A549 (cell line): ENCODE results near the gene TMEM214.

ENCODE experiments used
- CBX8 ChIP-seq: fragments of 200-600 bp; sonication (generic); IDR thresholded peaks from 2 replicates; pipeline ENCODE4 v1.6.1; 2016
- CHD2 ChIP-seq: fragments of 150-350 bp; IDR thresholded peaks from 2 replicates; pipeline ENCODE4 v1.6.1; 2014; ENCODE audit warnings: low read length; ENCODE audit not compliant: partially characterized antibody
- FOSL2 ChIP-seq, 2 experiments: fragments of 450-650 bp in 1 of 2; fragments of >200 bp in 1 of 2; sonication (Bioruptor Twin) in 1 of 2; formaldehyde crosslinking; IDR thresholded peaks; 2 replicates each; pipeline versions ENCODE4 v1.5.0 to v1.6.1; 2016 to 2020; ENCODE audit warnings: mild to moderate bottlenecking in 1 of 2, moderate library complexity in 1 of 2
- NPAS2 ChIP-seq: fragments of 250-450 bp; sonication (Bioruptor Pico); IDR thresholded peaks from 2 replicates; pipeline ENCODE4 v1.8.0; 2022; ENCODE audit warnings: mild to moderate bottlenecking, moderate library complexity, borderline replicate concordance
- POLR2A ChIP-seq: IDR thresholded peaks from 2 replicates; pipeline ENCODE4 v1.6.1; 2012; ENCODE audit warnings: mild to moderate bottlenecking, low read length
- POLR2AphosphoS2 ChIP-seq: conservative IDR thresholded peaks from 2 replicates; pipeline ENCODE4 v1.6.1; 2012; ENCODE audit warnings: low read length, improper control_type of control experiment, inconsistent platforms
- RFX5 ChIP-seq: fragments of 450-650 bp; IDR thresholded peaks from 2 replicates; pipeline ENCODE4 v1.7.1; 2014; ENCODE audit warnings: antibody characterized with exemption, mild to moderate bottlenecking, moderate library complexity
- TF ChIP-seq, protein P1 (sequence below): fragments of 250-450 bp; sonication (Bioruptor Pico); IDR thresholded peaks from 2 replicates; pipeline ENCODE4 v1.5.0; 2021; ENCODE audit warnings: mild to moderate bottlenecking, moderate library complexity, borderline replicate concordance
- TF ChIP-seq, protein P2 (sequence below): fragments of >200 bp; sonication (Bioruptor Twin); formaldehyde crosslinking; IDR thresholded peaks from 3 replicates; pipeline ENCODE4 v1.5.1; 2016

GRCh38 chr2:27050996-27051901, 18.5 kb downstream of the TMEM214 start, which contains the start of gene AGBL5:
- peak; percentile 47 for TF ChIP-seq POLR2A
- no peak for TF ChIP-seq RFX5
- no peak; the same call in 1 of the 2 replicates for TF ChIP-seq NPAS2 (CRISPR knock-in tag)
- no peak for TF ChIP-seq FOSL2 (IDR thresholded peaks at IDR 0.05)
- TF ChIP-seq FOSL2 (CRISPR knock-in tag; IDR thresholded peaks at IDR 0.05), result peak; percentile 1; the same call in 1 of the 2 replicates
- TF ChIP-seq, protein P1, sequence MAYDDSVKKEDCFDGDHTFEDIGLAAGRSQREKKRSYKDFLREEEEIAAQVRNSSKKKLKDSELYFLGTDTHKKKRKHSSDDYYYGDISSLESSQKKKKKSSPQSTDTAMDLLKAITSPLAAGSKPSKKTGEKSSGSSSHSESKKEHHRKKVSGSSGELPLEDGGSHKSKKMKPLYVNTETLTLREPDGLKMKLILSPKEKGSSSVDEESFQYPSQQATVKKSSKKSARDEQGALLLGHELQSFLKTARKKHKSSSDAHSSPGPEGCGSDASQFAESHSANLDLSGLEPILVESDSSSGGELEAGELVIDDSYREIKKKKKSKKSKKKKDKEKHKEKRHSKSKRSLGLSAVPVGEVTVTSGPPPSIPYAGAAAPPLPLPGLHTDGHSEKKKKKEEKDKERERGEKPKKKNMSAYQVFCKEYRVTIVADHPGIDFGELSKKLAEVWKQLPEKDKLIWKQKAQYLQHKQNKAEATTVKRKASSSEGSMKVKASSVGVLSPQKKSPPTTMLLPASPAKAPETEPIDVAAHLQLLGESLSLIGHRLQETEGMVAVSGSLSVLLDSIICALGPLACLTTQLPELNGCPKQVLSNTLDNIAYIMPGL, result peak; percentile 62; the same call in 1 of the 2 replicates
- no peak for TF ChIP-seq CBX8
- peak; percentile 18 for TF ChIP-seq CHD2
- peak; percentile 96 for TF ChIP-seq POLR2AphosphoS2
- TF ChIP-seq, protein P2, sequence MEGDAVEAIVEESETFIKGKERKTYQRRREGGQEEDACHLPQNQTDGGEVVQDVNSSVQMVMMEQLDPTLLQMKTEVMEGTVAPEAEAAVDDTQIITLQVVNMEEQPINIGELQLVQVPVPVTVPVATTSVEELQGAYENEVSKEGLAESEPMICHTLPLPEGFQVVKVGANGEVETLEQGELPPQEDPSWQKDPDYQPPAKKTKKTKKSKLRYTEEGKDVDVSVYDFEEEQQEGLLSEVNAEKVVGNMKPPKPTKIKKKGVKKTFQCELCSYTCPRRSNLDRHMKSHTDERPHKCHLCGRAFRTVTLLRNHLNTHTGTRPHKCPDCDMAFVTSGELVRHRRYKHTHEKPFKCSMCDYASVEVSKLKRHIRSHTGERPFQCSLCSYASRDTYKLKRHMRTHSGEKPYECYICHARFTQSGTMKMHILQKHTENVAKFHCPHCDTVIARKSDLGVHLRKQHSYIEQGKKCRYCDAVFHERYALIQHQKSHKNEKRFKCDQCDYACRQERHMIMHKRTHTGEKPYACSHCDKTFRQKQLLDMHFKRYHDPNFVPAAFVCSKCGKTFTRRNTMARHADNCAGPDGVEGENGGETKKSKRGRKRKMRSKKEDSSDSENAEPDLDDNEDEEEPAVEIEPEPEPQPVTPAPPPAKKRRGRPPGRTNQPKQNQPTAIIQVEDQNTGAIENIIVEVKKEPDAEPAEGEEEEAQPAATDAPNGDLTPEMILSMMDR, result no peak
